Inflammatory macrophage (primary cell): ENCODE measurements around the gene RMI1.
"Not testable (repeated sequence)": the region's sequence is repeated elsewhere in the genome, so short reads cannot be mapped to it uniquely, and the experiment has no call there.

Experiments
- DNase-seq, 2 donors: peaks; one replicate each; pipeline ENCODE4 v3.0.0-alpha.2; 2020 to 2022
- total RNA-seq, 18 experiments: gene quantifications; one replicate each; lab custom pipeline; 2026; ENCODE audit warnings: mixed read lengths in 6 of 18, inconsistent platforms in 2 of 18; lab: John Stamatoyannopoulos, UW

RMI1 gene
- 3.7 to 30.4 (median 11.5) reads per million in 18 experiments for total RNA-seq

GRCh38 chr9:83980395-83981125 lies at the start of gene RMI1:
Gene RMI1 (plus strand): TSS chr9:83980805. CDS start chr9:84000987, 20,182 bp downstream.
- DNase-seq = peak; percentile 99

- DNase-seq = no peak
Measured at GRCh38 chr9:83930881-83931280, 49.7 kb upstream of the RMI1 start.

GRCh38 chr9:83932011-83932410 lies 48.6 kb upstream of the RMI1 start:
- no peak for DNase-seq

- DNase-seq = no peak
Measured at GRCh38 chr9:83932851-83933250, 47.8 kb upstream of the RMI1 start.

GRCh38 chr9:83933790-83934189 lies 46.8 kb upstream of the RMI1 start:
- peak; percentile 40 to 63 for DNase-seq

- DNase-seq = peak in 1 of 2 donors; percentile 0
Measured at GRCh38 chr9:83934569-83935275, 45.9 kb upstream of the RMI1 start.

GRCh38 chr9:83935276-83935935 lies 45.2 kb upstream of the RMI1 start:
- no peak for DNase-seq

GRCh38 chr9:83936523-83936922 lies 44.1 kb upstream of the RMI1 start:
- DNase-seq = no peak

- DNase-seq = peak; percentile 73 to 83
Measured at GRCh38 chr9:83937861-83938455, 42.6 kb upstream of the RMI1 start.

- no peak for DNase-seq
Measured at GRCh38 chr9:83940590-83941303, 39.9 kb upstream of the RMI1 start.

GRCh38 chr9:83948096-83948495 lies 32.5 kb upstream of the RMI1 start:
- not testable (repeated sequence) for DNase-seq

GRCh38 chr9:83956086-83956435 lies 24.5 kb upstream of the RMI1 start:
- DNase-seq = peak; percentile 77 to 83

GRCh38 chr9:83956436-83957247 lies 24.0 kb upstream of the RMI1 start:
- DNase-seq = peak; percentile 74 to 81

GRCh38 chr9:83957248-83957513 lies 23.4 kb upstream of the RMI1 start:
- no peak for DNase-seq

GRCh38 chr9:83959061-83959460 lies 21.5 kb upstream of the RMI1 start:
- DNase-seq = no peak

- peak; percentile 18 to 53 for DNase-seq
Measured at GRCh38 chr9:83960991-83961390, 19.6 kb upstream of the RMI1 start.

- DNase-seq = no peak
Measured at GRCh38 chr9:83962165-83962564, 18.4 kb upstream of the RMI1 start.

- no peak for DNase-seq
Measured at GRCh38 chr9:83964973-83965349, 15.6 kb upstream of the RMI1 start.

- DNase-seq = no peak
Measured at GRCh38 chr9:83965350-83966208, 15.0 kb upstream of the RMI1 start.

- DNase-seq = no peak
Measured at GRCh38 chr9:83966209-83966582, 14.4 kb upstream of the RMI1 start.

GRCh38 chr9:83967073-83967472 lies 13.5 kb upstream of the RMI1 start:
- DNase-seq = no peak
